Hepatocyte (in vitro differentiated cells): ENCODE results near the gene CATSPERE. TPM values are rescaled to one million over a fixed set of nuclear protein-coding genes. Genes with fewer than 3 reads are reported as not detected.
"Not testable (repeated sequence)": the region's sequence is repeated elsewhere in the genome, so short reads cannot be mapped to it uniquely, and the experiment has no call there.

Source experiments
- DNase-seq: peaks from one replicate; pipeline ENCODE4 v3.0.0-alpha.2; 2016; ENCODE audit warnings: low spot score
- H2AFZ ChIP-seq: fragments of 200-600 bp; sonication (generic); 2 replicates; pipeline ENCODE4 v1.6.0; 2016; ENCODE audit warnings: antibody characterized with exemption, mild to moderate bottlenecking
- H3K27ac ChIP-seq: fragments of 200-600 bp; sonication (generic); 2 replicates; pipeline ENCODE4 v1.5.1; 2016; ENCODE audit warnings: mild to moderate bottlenecking
- H3K27me3 ChIP-seq: fragments of 200-600 bp; sonication (generic); 2 replicates; pipeline ENCODE4 v1.6.1; 2016
- H3K36me3 ChIP-seq: fragments of 200-600 bp; sonication (generic); replicated peaks from 2 replicates; pipeline ENCODE4 v1.5.1; 2016; ENCODE audit warnings: low read depth; ENCODE audit not compliant: insufficient read depth
- H3K4me1 ChIP-seq: fragments of 200-600 bp; sonication (generic); 2 replicates; pipeline ENCODE4 v1.5.1; 2016; ENCODE audit warnings: mild to moderate bottlenecking, moderate library complexity; ENCODE audit not compliant: insufficient read depth
- H3K4me2 ChIP-seq: fragments of 200-600 bp; sonication (generic); 2 replicates; pipeline ENCODE4 v1.6.0; 2016
- H3K4me3 ChIP-seq: fragments of 200-600 bp; sonication (generic); 2 replicates; pipeline ENCODE4 v1.5.1; 2016; ENCODE audit warnings: mild to moderate bottlenecking
- H3K79me2 ChIP-seq: fragments of 200-600 bp; sonication (generic); 2 replicates; pipeline ENCODE4 v1.6.0; 2017; ENCODE audit warnings: mild to moderate bottlenecking
- H3K9me2 ChIP-seq: fragments of 200-600 bp; sonication (generic); replicated peaks from 2 replicates; pipeline ENCODE4 v1.6.0; 2017; ENCODE audit warnings: mild to moderate bottlenecking; ENCODE audit not compliant: insufficient read depth
- H3K9me3 ChIP-seq: fragments of 200-600 bp; sonication (generic); 2 replicates; pipeline ENCODE4 v1.5.1; 2016; ENCODE audit warnings: low read depth, mild to moderate bottlenecking
- H4K20me1 ChIP-seq: fragments of 200-600 bp; sonication (generic); 2 replicates; pipeline ENCODE4 v1.6.0; 2016; ENCODE audit warnings: mild to moderate bottlenecking; ENCODE audit not compliant: insufficient read depth, poor library complexity, severe bottlenecking
- EZH2 ChIP-seq: fragments of 200-600 bp; sonication (generic); IDR thresholded peaks from 2 replicates; pipeline ENCODE4 v1.6.1; 2016; ENCODE audit warnings: antibody characterized with exemption, mild to moderate bottlenecking, borderline replicate concordance
- EZH2phosphoT487 ChIP-seq: fragments of 200-600 bp; sonication (generic); IDR thresholded peaks from one replicate; pipeline ENCODE4 v1.6.1; 2018; ENCODE audit warnings: antibody characterized with exemption, mild to moderate bottlenecking, low read depth, moderate library complexity; ENCODE audit not compliant: unreplicated experiment, severe bottlenecking
- WGBS: methylation state at CpG from one replicate; pipeline ENCODE4 v1.1.6; 2016; ENCODE audit warnings: low lambda C conversion rate; ENCODE audit errors: missing lambda C conversion rate; 5-methylcytosine and 5-hydroxymethylcytosine counted together
- polyA plus RNA-seq: library from polyadenylated mRNA; unstranded; fragments of >200 nt; fragmentation: Nextera tagmentation; extraction: Ambion mirVana; gene quantifications from 2 replicates; pipeline ENCODE4 v1.2.1, GENCODE V29; 2016
- total RNA-seq: library from RNA; depleted of rRNA; stranded (reverse); fragments of >200 nt; gene quantifications from 2 replicates; pipeline ENCODE4 v1.2.3, GENCODE V29; 2014
- TF ChIP-seq, protein P1 (sequence below): fragments of 200-600 bp; sonication (generic); IDR thresholded peaks from 2 replicates; pipeline ENCODE4 v1.5.1; 2016; ENCODE audit warnings: antibody characterized with exemption, mild to moderate bottlenecking; ENCODE audit not compliant: poor library complexity

Gene CATSPERE
- total and polyA plus RNA-seq, 2 experiments from 2014 or later, result 1.0 to 2.3 TPM

DNA sequence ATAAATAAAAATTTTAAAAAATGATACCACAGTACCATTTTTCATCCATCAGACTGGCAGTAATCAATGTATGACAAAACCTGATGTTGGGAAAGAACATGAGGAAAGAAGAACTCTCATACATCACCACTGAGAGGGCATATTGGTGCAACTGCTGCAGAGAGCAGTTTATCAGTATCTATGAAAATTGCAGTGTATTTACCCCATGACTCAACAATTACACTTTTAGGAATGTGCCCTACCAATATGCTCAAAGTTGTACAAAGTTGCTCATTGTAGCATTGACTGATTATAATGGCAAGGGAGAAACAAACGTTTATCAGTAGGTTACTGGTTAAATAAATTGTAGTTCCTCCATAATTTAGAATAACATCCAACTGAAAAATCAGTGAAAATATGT is 36.7 kb downstream of the CATSPERE start:
- Histone ChIP-seq H3K4me2 (no peak overlapping the region), H3K9me3 (no peaks in the 10 kb centered on the region), H3K9me2 (no peaks in the 10 kb centered on the region), H3K79me2 (no peaks in the 10 kb centered on the region), H3K4me1 (no peaks in the 10 kb centered on the region), H3K27ac (no peak overlapping the region), H2AFZ (no peak overlapping the region), H4K20me1 (no peaks in the 10 kb centered on the region), H3K4me3 (no peak overlapping the region), H3K36me3 (no peaks in the 10 kb centered on the region), H3K27me3 (no peaks in the 10 kb centered on the region)
- TF ChIP-seq, protein P1, sequence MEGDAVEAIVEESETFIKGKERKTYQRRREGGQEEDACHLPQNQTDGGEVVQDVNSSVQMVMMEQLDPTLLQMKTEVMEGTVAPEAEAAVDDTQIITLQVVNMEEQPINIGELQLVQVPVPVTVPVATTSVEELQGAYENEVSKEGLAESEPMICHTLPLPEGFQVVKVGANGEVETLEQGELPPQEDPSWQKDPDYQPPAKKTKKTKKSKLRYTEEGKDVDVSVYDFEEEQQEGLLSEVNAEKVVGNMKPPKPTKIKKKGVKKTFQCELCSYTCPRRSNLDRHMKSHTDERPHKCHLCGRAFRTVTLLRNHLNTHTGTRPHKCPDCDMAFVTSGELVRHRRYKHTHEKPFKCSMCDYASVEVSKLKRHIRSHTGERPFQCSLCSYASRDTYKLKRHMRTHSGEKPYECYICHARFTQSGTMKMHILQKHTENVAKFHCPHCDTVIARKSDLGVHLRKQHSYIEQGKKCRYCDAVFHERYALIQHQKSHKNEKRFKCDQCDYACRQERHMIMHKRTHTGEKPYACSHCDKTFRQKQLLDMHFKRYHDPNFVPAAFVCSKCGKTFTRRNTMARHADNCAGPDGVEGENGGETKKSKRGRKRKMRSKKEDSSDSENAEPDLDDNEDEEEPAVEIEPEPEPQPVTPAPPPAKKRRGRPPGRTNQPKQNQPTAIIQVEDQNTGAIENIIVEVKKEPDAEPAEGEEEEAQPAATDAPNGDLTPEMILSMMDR, result no peak
- TF ChIP-seq EZH2phosphoT487 (no peak), EZH2 (no peak)
- 81% methylated on average over 1 of the region's 1 CpG for WGBS
- DNase-seq, result no peak

DNA sequence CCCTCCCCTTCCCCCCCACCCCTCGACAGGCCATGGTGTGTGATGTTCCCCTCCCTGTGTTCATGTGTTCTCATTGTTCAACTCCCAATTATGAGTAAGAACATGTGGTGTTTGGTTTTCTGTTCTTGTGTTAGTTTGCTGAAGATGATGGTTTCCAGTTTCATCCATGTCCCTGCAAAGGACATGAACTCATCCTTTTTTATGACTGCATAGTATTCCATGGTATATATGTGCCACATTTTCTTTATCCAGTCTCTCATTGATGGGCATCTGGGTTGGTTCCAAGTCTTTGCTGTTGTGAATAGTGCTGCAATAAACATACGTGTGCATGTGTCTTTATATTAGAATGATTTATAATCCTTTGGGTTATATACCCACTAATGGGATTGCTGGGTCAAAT is 38.4 kb downstream of the CATSPERE start:
- not testable (repeated sequence) for H3K4me2 ChIP-seq, H2AFZ ChIP-seq, H3K79me2 ChIP-seq

DNA sequence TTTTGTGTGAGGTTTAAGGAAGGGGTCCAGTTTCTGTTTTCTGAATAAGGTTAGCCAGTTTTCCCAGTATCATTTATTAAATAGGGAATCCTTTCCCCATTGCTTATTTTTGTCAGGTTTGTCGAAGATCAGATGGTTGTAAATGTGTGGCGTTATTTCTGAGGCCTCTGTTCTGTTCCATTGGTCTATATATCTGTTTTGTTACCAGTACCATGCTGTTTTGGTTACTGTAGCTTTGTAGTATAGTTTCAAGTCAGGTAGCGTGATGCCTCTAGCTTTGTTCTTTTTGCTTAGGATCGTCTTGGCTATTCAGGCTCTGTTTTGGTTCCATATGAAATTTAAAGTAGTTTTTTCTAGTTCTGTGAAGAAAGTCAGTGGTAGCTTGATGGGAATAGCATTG is 39.4 kb downstream of the CATSPERE start:
- H3K4me3 ChIP-seq, H3K27me3 ChIP-seq, H3K27ac ChIP-seq, DNase-seq, H2AFZ ChIP-seq, H3K4me2 ChIP-seq, H3K79me2 ChIP-seq, H3K9me3 ChIP-seq, H4K20me1 ChIP-seq, H3K9me2 ChIP-seq, H3K36me3 ChIP-seq, H3K4me1 ChIP-seq: not testable (repeated sequence)
- 86% methylated on average over 4 of the region's 4 CpGs for WGBS

More for the DNA sequence above, 38.4 kb downstream of the CATSPERE start:
- DNase-seq, H3K27me3 ChIP-seq, H3K27ac ChIP-seq, H3K9me2 ChIP-seq, H3K4me1 ChIP-seq, H3K36me3 ChIP-seq, H3K4me3 ChIP-seq, H4K20me1 ChIP-seq, H3K9me3 ChIP-seq: not testable (repeated sequence)
- 93% methylated on average over 2 of the region's 2 CpGs for WGBS

DNA sequence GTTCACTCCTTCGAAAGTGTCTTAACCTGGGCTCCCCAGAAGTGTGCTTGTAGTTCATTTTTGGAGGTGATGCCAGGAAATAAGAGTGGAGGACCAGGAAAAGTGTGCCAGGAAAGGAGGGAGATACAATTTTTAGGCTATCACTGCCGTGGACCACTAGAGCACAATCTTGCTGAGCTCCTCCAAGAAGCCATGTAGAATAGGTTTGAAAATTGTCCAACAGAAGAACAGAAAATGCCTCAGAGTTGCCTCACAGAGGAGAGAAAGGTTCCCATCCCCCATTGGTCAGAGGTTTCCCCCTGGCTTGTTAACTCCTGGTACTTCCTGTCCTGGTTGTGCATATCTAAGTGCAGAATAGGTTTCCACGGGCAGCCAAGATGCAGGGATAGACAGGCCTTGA is 41.6 kb downstream of the CATSPERE start:
- Histone ChIP-seq H3K4me1 (no peaks in the 10 kb centered on the region), H2AFZ (no peak overlapping the region), H3K4me3 (no peak overlapping the region), H3K9me3 (no peaks in the 10 kb centered on the region), H3K27ac (no peak overlapping the region), H3K4me2 (no peak overlapping the region), H3K27me3 (no peaks in the 10 kb centered on the region), H3K9me2 (no peaks in the 10 kb centered on the region), H3K36me3 (no peaks in the 10 kb centered on the region), H4K20me1 (no peaks in the 10 kb centered on the region), H3K79me2 (no peaks in the 10 kb centered on the region)
- no peak for DNase-seq
- TF ChIP-seq, protein P1, result no peak
- no peak for TF ChIP-seq EZH2
- no peak for TF ChIP-seq EZH2phosphoT487
- 75% methylated on average over 3 of the region's 3 CpGs for WGBS

DNA sequence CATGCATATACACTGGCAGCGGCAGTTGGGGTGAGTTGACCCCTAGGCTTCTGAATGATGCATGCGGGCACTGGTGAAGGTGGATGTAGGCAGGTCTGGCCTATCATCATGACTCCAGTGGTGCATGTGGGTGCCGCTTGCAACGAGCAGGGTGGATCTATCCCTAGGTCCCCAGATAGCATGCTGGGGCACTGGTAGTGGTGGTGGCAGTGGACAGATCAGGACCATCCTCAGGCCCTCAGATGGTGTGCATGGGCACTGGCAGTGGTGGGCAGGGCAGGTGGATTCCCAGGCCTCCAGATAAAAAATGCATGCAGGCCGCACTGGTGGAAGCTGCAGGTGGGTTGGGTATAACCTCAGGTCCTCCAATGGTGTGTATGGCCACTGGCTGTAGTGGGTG is 52.4 kb downstream of the CATSPERE start:
- no peak overlapping the region for H3K4me2 ChIP-seq
- H3K27ac ChIP-seq, result no peak overlapping the region
- TF ChIP-seq EZH2phosphoT487 (no peak), EZH2 (no peak)
- TF ChIP-seq, protein P1, result no peak
- no peaks in the 10 kb centered on the region for H3K27me3 ChIP-seq
- no peak overlapping the region for H2AFZ ChIP-seq
- no peak overlapping the region for H3K4me3 ChIP-seq
- 95% methylated on average over 5 of the region's 5 CpGs for WGBS
- no peak for DNase-seq
- no peaks in the 10 kb centered on the region for H3K79me2 ChIP-seq
- H3K9me2 ChIP-seq, result no peaks in the 10 kb centered on the region
- peaks cover 4% of the 10 kb centered on the region for H3K9me3 ChIP-seq
- H3K36me3 ChIP-seq, result no peaks in the 10 kb centered on the region
- H4K20me1 ChIP-seq, result no peaks in the 10 kb centered on the region
- no peaks in the 10 kb centered on the region for H3K4me1 ChIP-seq
